HEK293T (cell line): Measurements from ENCODE around the gene REXO5.

ENCODE experiments used
- CTCF ChIA-PET: fragments of 350-600 bp; formaldehyde crosslinking; extraction: SDS; loops from one replicate; lab custom pipeline; 2021; ENCODE audit warnings: antibody characterized with exemption, inconsistent platforms; lab: Yijun Ruan, JAX
- POLR2A ChIA-PET: fragments of 350-600 bp; formaldehyde crosslinking; extraction: SDS; loops from one replicate; lab custom pipeline; 2020; ENCODE audit warnings: antibody characterized with exemption, inconsistent platforms; lab: Yijun Ruan, JAX
- DNase-seq: peaks from one replicate; pipeline ENCODE4 v3.0.0; 2012; ENCODE audit warnings: mixed read lengths; ENCODE audit errors: extremely low spot score
- ARNT ChIP-seq: fragments of 450-650 bp; IDR thresholded peaks from 2 replicates; pipeline ENCODE4 v1.6.1; 2017; ENCODE audit warnings: mild to moderate bottlenecking
- BHLHE40 ChIP-seq: fragments of 450-650 bp; IDR thresholded peaks from 2 replicates; pipeline ENCODE4 v1.6.1; 2016; ENCODE audit warnings: mild to moderate bottlenecking, moderate library complexity, borderline replicate concordance
- CTBP1 ChIP-seq: fragments of 450-650 bp; IDR thresholded peaks from 2 replicates; pipeline ENCODE4 v1.6.1; 2016; ENCODE audit warnings: borderline replicate concordance
- ELF4 ChIP-seq: fragments of 450-650 bp; IDR thresholded peaks from 2 replicates; pipeline ENCODE4 v1.6.1; 2017; ENCODE audit warnings: antibody characterized with exemption
- FOXA1 ChIP-seq: fragments of 450-650 bp; IDR thresholded peaks from 2 replicates; pipeline ENCODE4 v1.6.1; 2016; ENCODE audit warnings: mild to moderate bottlenecking
- FOXK2 ChIP-seq: fragments of 450-650 bp; IDR thresholded peaks from 2 replicates; pipeline ENCODE4 v1.6.1; 2016; ENCODE audit warnings: mild to moderate bottlenecking
- FOXM1 ChIP-seq: fragments of 450-650 bp; IDR thresholded peaks from 2 replicates; pipeline ENCODE4 v1.6.1; 2017; ENCODE audit warnings: mild to moderate bottlenecking, borderline replicate concordance
- HDGF ChIP-seq: fragments of 450-650 bp; IDR thresholded peaks from 2 replicates; pipeline ENCODE4 v1.6.1; 2017; ENCODE audit warnings: antibody characterized with exemption, borderline replicate concordance
- L3MBTL2 ChIP-seq: fragments of 450-650 bp; conservative IDR thresholded peaks from 2 replicates; pipeline ENCODE4 v1.6.1; 2016; ENCODE audit warnings: mild to moderate bottlenecking
- LEF1 ChIP-seq: fragments of 450-650 bp; IDR thresholded peaks from 2 replicates; pipeline ENCODE4 v1.6.1; 2017; ENCODE audit warnings: mild to moderate bottlenecking, borderline replicate concordance
- NFRKB ChIP-seq: fragments of 450-650 bp; IDR thresholded peaks from 2 replicates; pipeline ENCODE4 v1.6.1; 2016; ENCODE audit warnings: mild to moderate bottlenecking, moderate library complexity
- PKNOX1 ChIP-seq: fragments of 450-650 bp; IDR thresholded peaks from 2 replicates; pipeline ENCODE4 v1.6.1; 2016
- SP1 ChIP-seq: fragments of 450-650 bp; IDR thresholded peaks from 2 replicates; pipeline ENCODE4 v1.6.1; 2017
- SUZ12 ChIP-seq: fragments of 450-650 bp; IDR thresholded peaks from 2 replicates; pipeline ENCODE4 v1.6.1; 2016; ENCODE audit warnings: mild to moderate bottlenecking
- TARDBP ChIP-seq: fragments of 450-650 bp; IDR thresholded peaks from 2 replicates; pipeline ENCODE4 v1.6.1; 2016
- ZNF384 ChIP-seq: fragments of 450-650 bp; IDR thresholded peaks from 2 replicates; pipeline ENCODE4 v1.6.1; 2016

Gene REXO5

GRCh38 chr16:20818929-20819585, 12.7 kb downstream of the REXO5 start:
- CTCF ChIA-PET: no interaction called here
- POLR2A ChIA-PET: interaction anchor here (1.1 kb wide), 1 partner anchor 12 kb away, joined by 4 read pairs; the partner anchor contains the start of genes ERI2 and REXO5
- no peak for DNase-seq
- TF ChIP-seq PKNOX1: no peak
- TF ChIP-seq ARNT: no peak
- no peak for TF ChIP-seq TARDBP
- no peak for TF ChIP-seq SUZ12
- no peak for TF ChIP-seq NFRKB
- TF ChIP-seq CTBP1: no peak
- no peak for TF ChIP-seq L3MBTL2
- no peak for TF ChIP-seq ZNF384

DNA sequence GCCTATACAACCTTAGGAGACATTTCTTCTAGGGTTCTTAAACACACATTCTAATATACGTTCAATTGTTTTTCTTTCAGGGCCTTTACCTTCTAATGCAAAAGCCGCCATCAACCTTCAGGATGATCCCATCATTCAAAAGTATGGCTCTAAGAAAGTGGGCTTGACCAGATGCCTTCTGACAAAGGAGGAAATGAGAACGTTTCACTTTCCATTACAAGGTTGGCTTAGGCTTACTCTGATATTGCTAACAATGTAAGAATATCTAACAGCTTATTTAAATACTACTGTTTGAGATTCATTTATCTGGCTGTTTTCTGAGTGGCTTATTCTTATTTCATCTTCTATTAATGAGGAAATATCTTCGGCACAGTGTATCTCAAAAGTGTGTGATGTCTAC, 15.4 kb downstream of the REXO5 start:
- no peak for TF ChIP-seq TARDBP
- TF ChIP-seq ELF4: no peak
- TF ChIP-seq L3MBTL2: no peak
- no peak for TF ChIP-seq SUZ12
- no peak for TF ChIP-seq FOXA1
- TF ChIP-seq LEF1: no peak
- TF ChIP-seq CTBP1: no peak
- TF ChIP-seq FOXK2: no peak
- TF ChIP-seq PKNOX1: no peak
- TF ChIP-seq NFRKB: no peak
- no peak for TF ChIP-seq ZNF384
- no peak for TF ChIP-seq ARNT
- no peak for TF ChIP-seq HDGF
- POLR2A ChIA-PET: no interaction called here
- CTCF ChIA-PET: no interaction called here
- no peak for DNase-seq

- POLR2A ChIA-PET: no interaction called here
- no peak for DNase-seq
- TF ChIP-seq LEF1: no peak
- no peak for TF ChIP-seq SP1
- TF ChIP-seq ELF4: no peak
- no peak for TF ChIP-seq HDGF
- no peak for TF ChIP-seq ZNF384
- no peak for TF ChIP-seq ARNT
- no peak for TF ChIP-seq FOXA1
- no peak for TF ChIP-seq PKNOX1
- CTCF ChIA-PET: no interaction called here
These were observed 16.4 kb downstream of the REXO5 start for GRCh38 chr16:20822521-20823325.

DNA sequence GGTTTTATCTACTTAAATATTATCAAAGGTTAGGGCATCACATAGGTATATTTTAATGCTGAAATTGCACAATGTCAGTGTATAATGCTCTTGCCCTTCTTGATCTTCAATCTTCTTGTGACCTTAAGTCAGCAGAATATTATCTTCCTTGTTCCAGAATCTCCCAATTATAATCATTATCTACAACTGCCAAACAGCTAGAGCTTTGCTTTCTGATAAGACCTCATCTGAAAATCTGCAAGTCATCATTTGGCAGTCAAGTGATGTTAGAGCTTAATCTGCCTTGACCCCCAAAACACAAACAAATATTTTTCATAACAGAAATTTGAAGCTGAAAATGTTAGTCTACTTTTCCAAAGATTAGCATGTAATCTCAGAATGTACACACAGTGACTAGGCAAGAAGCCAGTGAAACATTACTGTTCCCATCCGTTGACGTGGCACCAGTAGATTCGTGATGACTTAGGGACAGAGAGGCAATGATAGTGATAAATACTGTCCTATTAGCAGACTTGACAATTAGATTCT, 19.8 kb downstream of the REXO5 start:
- POLR2A ChIA-PET: interaction anchor here (1.1 kb wide), 1 partner anchor 19 kb away, joined by 3 read pairs; the partner anchor contains the start of genes ERI2 and REXO5
- CTCF ChIA-PET: no interaction called here
- no peak for DNase-seq
- TF ChIP-seq FOXK2 (no peak), ELF4 (no peak), TARDBP (no peak), CTBP1 (no peak)

GRCh38 chr16:20829536-20829935, 23.2 kb downstream of the REXO5 start:
- DNase-seq: no peak
- CTCF ChIA-PET: no interaction called here

DNA sequence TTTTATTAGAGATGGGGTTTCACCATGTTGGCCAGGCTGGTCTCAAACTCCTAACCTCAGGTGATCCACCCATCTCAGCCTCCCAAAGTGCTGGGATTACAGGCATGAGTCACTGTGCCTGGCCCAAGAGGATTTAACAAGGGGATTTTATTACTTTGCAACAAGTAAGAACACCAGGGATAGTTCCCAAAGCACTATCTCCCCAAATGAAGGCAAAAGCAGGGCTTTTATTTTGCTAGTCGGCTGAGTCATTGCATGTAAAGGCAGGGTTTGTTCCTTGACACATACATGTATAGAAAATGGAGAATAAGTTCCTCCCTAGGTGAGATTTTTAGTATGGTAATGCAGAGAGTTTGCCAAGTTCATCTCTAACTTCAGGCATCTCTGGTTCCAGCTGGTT, 24.0 kb downstream of the REXO5 start:
- POLR2A ChIA-PET: interaction anchor here (0.7 kb wide), 1 partner anchor 24 kb away, joined by 4 read pairs; the partner anchor contains the start of genes ERI2 and REXO5
- no peak for DNase-seq
- TF ChIP-seq PKNOX1 (no peak), FOXK2 (no peak), TARDBP (no peak), SUZ12 (no peak), L3MBTL2 (no peak), LEF1 (no peak), ELF4 (no peak), FOXM1 (no peak), BHLHE40 (no peak), CTBP1 (no peak), NFRKB (no peak), ARNT (no peak), FOXA1 (no peak), HDGF (no peak), ZNF384 (no peak), SP1 (no peak)
- CTCF ChIA-PET: no interaction called here

More at GRCh38 chr16:20829536-20829935, 23.2 kb downstream of the REXO5 start:
- POLR2A ChIA-PET: no interaction called here
- TF ChIP-seq ELF4 (no peak), BHLHE40 (no peak), SUZ12 (no peak), SP1 (no peak), L3MBTL2 (no peak), LEF1 (no peak)
